ENCODE measurements around the gene ARG2.

ARG2 gene

DNA sequence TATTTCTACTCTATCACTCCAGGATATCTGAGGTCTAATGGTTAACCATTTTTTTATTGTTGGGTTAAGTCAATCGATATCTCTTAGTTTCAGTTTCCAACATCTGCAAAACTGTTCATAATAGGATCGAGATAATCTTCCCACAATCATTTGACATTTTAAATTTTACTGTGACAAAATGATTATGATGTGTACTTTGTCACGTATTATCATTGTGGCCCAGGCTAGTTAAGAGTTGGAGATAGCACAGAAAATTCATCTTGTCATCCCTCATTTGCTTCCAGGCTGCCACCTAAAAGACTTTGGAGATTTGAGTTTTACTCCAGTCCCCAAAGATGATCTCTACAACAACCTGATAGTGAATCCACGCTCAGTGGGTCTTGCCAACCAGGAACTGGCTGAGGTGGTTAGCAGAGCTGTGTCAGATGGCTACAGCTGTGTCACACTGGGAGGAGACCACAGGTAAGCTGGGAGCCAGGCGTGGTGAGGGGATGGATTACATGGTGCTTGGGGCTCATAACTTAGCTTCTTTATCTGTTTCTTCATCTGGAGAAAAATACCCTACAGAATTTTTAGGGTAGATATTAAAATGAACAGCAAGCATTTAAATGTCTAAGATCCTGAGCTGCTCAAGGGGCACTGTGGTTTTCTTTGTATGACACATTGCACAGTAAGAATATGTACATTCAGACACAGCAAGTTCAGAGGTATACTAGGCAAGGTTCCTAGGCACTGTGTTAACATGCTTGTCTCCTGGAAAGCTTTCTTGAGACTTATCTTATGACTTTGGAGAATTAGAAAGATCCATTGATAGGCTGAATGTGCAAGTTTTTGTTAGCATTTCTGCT, 22.4 kb downstream of the ARG2 start:
- no peak for DNase-seq

DNA sequence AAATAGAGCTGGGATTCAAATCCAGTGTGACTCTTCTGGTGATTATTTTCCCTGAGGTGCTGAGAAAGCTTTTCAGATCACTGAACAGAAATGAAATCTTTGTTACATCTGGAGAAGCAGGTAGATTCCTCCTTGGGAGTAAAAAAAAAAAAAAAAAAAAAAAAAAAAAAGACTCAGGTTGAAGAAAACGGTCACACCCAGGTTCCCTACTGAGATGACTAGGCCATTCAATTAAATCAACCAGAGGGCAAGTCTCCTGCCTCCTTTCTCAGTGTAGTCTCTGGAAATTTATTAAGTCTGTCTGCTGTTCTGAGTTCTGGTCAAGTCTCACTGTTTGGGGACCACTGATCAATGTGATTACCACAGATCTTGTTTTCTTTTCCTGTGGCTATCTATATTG, 24.0 kb downstream of the ARG2 start:
- no peak for DNase-seq

GRCh38 chr14:67644428-67644827, 24.7 kb downstream of the ARG2 start:
- no peak for DNase-seq

DNA sequence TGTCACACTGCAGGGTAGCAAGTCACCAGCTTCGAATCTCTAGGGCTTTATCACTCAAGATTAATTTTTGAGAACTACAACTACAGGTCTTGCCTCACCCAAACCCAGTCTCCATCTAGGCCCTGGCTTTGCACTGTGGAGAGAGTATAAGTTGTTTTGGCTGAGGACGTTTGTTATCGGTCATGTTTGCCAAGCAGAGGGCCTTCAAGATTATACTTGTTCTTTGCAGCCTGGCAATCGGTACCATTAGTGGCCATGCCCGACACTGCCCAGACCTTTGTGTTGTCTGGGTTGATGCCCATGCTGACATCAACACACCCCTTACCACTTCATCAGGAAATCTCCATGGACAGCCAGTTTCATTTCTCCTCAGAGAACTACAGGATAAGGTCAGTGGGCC, 25.7 kb downstream of the ARG2 start:
- no peak for DNase-seq

DNA sequence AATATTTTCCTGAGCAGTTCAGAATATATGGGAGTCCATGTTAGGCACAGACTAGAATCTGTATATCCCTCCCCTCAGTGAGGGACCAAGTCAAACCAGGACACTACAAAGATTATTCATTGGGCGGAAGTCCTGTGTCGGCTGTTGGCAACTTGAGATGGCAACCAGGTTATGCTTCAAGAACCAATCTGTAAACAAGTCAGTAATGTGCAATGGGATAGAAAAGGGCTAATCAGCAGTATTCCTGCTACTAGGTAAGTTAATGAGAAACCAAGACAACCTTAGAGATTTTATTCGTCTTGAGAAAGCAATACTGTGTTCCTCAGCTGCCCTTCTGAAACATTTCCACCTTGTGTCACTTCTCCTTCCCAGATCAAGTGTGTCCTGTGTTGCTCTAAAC, 26.4 kb downstream of the ARG2 start:
- no peak for DNase-seq

DNA sequence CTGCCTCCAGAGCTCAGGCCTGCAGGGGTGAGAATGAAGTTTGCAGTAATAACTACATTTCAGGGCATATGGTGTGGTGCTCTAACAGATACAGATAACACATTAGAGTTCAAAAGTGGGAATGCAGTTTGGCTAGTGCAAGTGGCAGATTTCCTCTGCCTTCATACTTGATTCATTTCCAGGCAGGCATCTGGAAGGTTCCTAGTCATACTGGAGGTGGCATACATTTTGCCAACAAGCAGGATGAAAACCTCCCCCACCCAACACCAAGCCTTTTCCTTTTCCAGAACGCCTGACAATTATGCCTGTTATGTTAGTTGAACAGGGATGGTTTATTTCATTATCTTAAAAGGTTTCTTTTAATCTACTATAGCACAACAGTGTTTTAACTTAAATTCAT, 30.4 kb downstream of the ARG2 start:
- DNase-seq = no peak

DNA sequence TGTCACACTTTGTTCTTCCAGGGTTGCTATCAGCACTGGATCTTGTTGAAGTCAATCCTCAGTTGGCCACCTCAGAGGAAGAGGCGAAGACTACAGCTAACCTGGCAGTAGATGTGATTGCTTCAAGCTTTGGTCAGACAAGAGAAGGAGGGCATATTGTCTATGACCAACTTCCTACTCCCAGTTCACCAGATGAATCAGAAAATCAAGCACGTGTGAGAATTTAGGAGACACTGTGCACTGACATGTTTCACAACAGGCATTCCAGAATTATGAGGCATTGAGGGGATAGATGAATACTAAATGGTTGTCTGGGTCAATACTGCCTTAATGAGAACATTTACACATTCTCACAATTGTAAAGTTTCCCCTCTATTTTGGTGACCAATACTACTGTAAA, 31.0 kb downstream of the ARG2 start:
- peak; percentile 74 for DNase-seq

- no peak for DNase-seq
Measured at GRCh38 chr14:67652189-67652588, 32.5 kb downstream of the ARG2 start.

DNA sequence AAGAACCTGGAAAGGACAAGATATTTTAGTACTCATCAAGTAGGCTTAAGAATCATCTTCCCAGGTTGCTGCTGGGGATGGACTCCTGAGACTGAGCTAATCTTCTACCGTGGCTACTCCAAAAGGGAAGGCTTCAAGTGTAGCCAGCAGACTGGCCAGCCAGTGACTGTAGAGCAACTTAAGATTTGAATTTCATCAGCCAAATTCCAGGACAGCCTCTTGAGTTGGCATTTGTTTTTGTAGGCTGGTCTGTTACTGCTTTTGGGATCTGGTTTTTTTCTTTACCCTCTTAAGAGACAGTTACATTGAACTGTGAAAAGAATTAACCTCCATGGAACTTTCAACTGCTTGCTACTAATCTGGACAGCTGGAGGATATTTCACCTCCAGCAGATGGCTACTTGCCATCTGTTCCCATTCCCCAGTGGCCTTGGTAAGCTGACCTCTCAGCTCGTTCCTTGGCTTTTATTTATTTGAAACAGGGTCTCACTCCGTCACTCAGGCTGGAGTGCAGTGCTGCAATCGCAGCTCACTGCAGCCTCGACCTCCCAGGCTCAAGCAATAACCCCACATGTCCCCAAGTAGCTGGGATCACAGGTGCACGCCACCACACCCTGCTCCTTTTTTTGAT, 34.0 kb downstream of the ARG2 start:
- peak; percentile 62 for DNase-seq

GRCh38 chr14:67663633-67664032, 43.9 kb downstream of the ARG2 start:
- no peak for DNase-seq

GRCh38 chr14:67665868-67666267, 46.1 kb downstream of the ARG2 start:
- peak; percentile 63 for DNase-seq

GRCh38 chr14:67666750-67667449, 47.2 kb downstream of the ARG2 start:
- DNase-seq = peak; percentile 66

- no peak for DNase-seq
Measured at GRCh38 chr14:67668559-67668958, 48.8 kb downstream of the ARG2 start.

DNA sequence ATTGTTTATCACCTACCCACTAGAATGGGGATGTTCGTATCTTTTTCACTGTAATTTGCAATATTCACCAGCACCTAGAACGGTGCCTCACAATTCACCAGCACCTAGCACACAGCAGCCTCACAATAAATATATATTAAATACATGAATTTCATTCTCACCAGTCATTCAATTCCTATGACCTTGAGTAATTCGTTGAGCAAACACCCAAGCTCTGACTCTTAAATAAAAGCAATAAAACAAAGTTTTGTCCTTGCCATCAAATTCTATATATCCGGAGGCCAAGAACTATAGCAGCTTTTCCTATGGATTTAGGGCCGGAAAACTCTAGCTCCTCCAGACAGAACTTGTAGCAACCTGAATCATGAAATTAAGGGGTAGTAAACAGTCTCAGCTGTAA, 53.7 kb downstream of the ARG2 start:
- DNase-seq = peak; percentile 18

GRCh38 chr14:67674139-67674479, 54.4 kb downstream of the ARG2 start:
- peak; percentile 56 for DNase-seq

- peak; percentile 77 for DNase-seq
Measured at GRCh38 chr14:67674480-67675218, 54.9 kb downstream of the ARG2 start, which contains the start of gene VTI1B. TSS of gene VTI1B (minus strand) at chr14:67674632. CDS start at chr14:67674489, 143 bp downstream.

- DNase-seq = no peak
Measured at GRCh38 chr14:67675219-67675582, 55.5 kb downstream of the ARG2 start.

DNA sequence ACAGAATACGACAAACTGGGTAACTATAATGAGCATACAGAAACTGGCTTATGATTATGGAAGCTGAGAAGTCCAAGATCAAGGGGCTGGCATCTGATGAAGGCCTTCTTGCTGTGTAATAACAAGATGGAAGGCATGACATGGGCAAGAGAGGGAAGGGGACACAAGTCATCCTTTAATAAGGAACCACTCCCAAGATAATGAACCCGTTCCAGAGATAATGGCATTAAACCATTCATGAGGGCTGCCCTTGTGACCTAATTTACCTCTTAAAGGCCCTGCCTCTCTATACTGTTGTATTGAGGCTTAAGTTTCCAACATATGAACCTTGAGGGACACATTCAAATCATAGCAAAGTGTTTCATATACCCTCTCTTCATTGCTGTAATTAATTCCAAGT, 59.3 kb downstream of the ARG2 start:
- no peak for DNase-seq

DNA sequence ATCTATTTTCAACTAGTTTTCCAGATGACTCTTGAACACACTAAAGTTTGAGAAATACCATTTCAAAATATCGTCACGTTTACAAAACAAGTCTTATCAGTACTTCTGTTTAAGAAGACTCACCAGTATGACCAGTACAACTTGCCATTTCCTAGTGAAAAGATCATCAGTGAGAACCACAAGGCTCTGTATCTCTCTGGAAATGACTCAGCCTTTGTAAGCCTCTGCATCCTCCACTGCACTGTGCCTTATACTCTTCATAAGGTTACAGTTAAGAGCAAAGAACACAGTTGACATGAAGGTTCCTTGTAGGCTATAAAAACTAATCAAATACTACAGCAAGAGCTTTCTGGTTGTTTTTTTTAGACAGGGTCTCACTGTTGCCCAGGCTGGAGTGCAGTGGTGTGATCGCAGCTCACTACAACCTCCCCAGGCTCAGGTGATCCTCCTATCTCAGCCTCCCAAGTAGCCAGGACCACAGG, 60.4 kb downstream of the ARG2 start:
- DNase-seq = peak; percentile 47

GRCh38 chr14:67680941-67681340, 61.2 kb downstream of the ARG2 start:
- no peak for DNase-seq

DNA sequence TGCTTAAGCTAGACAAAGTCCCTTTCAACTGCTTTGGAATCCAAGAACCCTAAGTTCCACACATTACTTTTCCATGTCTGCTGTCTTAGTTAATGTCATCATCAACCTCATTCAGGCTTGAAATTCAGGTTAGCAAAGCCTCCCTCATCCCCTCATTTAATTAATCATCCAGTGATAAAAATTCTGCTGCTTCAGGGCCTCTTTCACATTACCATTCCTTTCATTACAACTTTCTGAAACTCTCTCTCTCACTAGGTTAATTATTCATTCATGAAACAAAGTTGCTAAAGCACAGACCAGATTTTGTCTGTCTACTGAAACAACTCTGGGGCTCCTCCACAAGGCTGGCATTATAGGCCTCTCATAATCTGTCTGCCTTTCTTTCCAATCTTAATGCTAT, 64.1 kb downstream of the ARG2 start:
- no peak for DNase-seq

GRCh38 chr14:67690011-67690410, 70.3 kb downstream of the ARG2 start:
- DNase-seq = no peak

DNA sequence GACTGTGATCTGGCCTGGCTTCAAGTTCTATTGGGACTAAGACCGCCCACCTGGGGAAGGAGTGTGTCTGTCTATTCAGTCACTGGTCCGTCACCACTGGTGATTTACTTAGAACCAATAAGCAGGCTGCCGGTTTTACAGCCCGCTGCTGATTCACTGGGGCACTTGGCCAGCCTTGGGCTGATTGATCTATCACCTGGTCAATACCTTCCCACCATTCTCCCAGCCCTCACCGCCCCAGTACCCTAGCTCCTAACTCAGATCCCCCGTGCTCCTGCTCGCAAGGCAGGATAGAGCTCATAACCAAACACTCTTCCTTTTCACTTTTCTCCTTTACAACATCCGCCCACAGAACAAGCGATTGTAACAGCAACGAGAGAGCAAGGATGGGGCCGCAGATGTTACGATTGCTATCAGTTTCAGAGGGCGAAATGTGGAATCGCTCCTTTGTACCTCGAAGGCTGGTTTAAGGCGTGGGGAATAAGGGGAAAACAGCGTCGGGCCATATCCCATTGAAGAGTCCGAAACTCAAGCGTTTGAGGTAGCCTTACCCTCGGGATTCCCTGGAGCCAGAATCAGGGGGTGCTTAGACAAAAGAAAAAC, 75.2 kb downstream of the ARG2 start:
- DNase-seq = peak; percentile 86
